NCI-H82 treated with DMSO at 0.1 percent for 48 hours (cell line): ENCODE data around the gene INKA1.

ENCODE experiments used
- DNase-seq: peaks from one replicate; lab custom pipeline; 2025; ENCODE audit not compliant: unreplicated experiment; lab: John Stamatoyannopoulos, UW

Gene INKA1

DNA sequence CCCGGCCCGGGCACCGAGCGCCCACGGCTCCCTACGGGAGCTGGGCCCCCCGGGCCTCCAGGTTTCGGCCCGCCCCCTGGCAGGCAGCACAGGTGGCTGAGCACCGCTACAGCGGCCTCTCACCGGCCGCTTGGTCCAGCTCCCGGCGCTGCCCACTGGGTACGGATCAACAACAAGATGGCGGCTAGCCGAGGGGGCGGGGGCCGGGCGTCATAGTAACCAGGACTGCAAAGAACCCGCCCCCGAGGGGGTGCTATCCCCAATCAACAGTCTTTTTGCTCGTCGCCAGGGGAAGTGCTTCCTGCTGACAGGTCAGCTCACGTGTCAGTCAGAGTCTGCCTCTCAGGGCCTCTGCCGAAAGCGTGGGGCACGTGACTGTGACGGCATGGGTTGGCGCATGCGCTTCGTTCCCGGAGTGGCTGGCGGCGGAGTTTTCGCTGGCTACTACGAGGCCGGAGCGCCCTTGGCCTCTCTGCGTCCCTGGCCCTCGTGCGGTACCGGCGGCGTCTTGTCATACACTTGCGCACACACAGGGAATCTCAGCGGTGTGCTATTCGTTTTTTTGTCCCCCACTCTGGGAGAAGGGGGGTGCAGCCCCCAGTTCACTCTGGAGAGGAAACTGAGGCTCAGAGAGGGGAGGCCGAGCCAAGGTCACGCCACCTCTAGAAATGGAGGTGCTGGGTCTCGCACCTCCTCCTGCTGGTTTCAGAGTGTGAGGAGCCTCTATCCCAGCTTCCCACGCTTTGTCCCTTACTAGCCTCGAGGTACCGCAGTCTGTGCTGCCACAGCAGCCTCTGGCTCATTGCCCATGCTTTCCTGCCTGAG, 16.5 kb upstream of the INKA1 start, which contains the start of gene IP6K1:
TSS of gene IP6K1 (minus strand) at position 186 of the 825 bp plus-strand sequence. CDS start 38,502 bp downstream, outside the sequence.
- peak; percentile 97 for DNase-seq

DNA sequence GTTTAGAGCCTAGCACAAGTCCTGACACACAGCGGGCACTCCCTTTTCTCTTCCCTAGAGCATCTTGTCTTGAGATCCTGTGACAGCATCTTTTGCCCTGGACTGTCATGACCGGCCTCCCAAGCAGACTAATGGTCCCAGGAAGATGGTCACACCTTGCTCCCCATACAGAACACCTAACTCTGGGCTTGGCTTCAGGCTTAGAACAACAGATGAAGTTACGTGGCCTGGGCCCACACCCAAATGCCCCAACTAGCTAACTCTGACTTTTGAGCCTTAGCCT, 15.9 kb upstream of the INKA1 start:
- DNase-seq, result no peak

DNA sequence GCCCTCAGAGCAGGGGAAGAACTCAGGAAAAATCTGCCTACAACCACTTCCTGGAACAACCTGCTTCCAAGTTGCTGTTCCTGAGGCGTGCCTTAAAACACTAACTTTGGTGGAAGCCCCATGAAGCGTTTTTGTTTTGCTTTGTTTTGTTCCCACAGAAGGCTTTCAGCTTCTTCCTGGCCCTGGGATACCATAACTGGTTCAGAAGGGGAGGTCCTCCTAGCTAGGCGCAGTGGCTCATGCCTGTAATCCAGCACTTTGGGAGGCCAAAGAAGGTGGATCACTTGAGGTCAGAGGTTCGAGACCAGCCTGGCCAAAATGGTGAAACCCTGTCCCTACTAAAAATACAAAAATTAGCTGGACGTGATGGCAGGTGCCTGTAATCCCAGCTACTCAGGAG, 15.5 kb upstream of the INKA1 start:
- no peak for DNase-seq

DNA sequence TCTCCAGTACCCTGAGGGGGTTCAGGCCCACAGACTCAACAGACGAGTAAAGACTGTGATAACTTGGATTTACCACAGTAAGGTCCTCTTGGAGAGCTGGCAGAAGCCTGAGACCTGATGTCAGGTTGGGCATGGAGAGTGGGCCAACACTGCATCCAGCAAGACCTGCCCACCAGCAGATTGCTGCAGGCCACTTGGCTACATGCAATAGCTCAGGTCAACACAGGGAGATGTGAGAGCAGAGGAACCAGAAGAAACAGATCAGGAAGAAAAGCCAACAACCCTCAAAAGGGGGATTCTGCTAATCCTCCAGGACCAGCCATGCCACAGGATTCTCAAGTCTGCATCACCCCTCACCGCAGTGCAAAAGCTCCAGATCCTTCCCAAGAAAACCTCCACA, 15.0 kb upstream of the INKA1 start:
- DNase-seq, result no peak

DNA sequence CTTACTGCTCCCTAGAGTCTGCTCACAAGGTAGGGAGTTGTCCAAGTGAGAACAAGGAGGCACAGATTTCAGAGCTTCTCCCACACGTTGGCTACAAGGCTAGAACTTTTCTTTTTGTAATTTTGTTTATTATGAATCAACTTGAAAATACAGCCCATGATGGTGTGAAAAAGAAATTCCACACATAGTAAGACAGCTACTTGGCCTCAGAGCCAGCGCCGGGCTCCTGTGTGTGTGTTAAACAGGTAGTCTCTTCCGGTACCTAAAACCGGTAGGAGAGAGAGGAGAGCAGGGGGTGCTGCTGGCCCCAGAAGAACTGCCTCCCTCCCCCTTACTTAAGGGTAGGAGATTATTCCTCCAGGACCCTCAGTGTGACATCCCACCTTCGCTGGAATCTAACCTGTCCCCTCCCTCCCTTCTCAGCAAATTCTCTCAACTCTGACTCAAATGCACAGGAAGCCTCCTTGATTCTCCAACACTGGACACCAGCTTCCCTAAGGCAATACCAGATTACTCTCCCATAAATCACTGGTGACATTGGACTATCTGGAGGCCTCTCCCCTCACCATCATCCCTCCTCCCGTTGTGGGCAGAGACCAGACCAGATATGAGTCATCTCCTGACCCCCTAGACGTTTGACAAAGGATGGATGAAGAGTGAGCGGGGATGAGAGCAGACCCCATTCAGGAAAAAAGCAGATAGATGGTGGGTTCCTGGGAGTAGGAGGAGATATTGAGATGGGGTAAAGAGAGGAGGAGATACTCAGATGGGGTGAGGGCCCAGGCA, 12.2 kb upstream of the INKA1 start:
- no peak for DNase-seq

DNA sequence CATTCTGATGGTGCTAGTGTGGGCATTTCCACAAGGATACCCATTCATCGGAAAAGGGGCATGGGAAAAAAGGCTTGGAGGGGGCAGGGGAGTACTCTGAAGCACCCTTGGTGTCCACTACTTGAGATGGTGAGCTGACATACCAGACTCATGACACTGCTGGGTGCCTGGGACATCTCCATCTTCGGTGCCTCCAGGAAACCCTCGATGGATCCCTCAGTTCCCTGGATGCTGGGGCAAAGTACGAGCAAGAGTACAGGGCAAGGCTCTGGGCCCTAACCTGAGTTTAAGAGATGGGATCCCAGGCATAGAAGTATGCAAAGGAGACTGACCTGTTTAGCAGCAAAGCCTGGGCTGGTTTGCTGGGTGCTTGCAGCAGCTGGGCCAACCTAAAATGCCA, 11.5 kb upstream of the INKA1 start:
- no peak for DNase-seq

DNA sequence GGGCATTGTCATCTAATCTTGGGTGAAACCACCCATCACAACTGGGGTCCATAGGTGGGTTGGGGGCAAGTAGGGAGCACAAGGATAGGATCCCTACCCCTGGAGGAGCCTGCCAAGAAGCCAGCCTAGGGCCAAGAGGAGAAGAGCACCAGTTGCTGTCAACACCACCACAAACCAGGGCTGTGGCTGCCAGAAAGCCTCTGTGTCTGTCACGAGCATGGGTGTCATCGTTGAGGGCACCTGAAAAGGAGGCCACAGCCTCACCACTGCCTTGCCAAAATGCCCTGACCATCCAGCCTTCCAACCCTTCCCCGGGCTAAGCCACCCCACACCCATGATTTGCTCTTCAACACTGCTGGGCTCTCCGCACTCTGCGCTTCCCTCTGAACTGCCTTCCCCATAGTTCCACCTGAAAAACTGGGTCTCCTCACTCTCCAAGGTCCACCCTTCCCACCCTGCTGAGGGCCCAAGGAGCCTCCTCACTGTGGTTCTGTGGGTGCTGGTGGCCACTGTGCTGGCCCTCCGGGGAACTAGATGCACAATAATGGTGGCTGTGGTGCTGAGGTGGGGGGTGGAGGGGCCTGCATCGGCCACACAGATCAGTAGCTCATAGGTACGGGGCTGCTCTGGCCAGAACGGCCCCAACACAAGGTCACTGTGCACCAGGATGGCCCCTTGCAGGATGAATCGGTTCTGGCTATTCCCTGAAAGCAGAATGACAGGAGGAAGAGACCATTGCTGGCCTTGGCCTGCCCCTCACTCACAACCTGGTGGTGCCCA, 10.5 kb upstream of the INKA1 start:
- DNase-seq, result no peak

DNA sequence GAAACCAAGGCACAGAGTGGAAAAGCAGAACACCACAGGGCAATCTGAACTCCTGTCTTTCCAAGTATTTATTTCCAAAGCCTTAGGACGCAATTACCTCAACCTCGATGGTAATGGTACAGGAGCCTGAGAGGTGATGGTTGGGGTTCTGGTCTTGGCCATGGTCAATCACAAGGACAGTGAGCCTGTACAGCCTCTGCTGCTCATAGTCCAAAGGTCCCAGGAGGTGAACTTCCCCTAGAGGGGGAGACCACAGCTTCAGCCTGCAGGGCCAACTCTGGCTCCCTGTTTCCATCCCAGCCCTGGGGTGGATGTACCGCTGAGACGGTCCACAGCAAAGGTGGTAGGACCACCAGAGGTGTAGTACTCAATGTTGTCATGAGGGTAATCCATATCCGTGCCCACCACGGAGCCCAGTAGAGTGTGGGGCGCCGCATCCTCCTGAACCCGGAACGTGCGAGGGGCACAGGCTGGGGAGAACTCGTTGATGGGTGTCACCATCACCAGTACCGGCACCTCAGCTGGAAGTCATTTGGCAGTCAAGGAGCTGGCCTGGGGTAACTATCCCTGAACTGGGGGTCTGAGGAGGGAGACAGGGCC, 9.5 kb upstream of the INKA1 start:
- DNase-seq, result no peak

DNA sequence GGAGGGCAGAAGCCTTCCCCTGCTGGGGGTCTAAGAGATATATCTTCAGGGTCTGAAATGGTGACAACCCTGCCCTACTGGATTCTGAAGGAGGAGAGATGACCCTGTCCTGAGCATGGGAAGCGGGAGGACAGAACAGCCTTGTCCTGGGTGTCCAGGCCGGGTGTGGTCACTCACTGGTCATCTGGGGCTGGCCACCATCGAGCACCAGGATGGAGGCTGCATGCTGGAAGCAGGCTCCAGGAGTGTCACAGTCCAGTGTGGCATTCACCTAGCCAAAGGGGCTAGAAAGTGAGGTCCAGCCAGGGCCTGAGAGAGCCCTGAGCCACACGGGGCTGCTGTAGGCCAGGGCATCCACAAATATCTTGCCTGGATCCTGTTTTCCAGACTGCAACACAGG, 8.6 kb upstream of the INKA1 start:
- no peak for DNase-seq

DNA sequence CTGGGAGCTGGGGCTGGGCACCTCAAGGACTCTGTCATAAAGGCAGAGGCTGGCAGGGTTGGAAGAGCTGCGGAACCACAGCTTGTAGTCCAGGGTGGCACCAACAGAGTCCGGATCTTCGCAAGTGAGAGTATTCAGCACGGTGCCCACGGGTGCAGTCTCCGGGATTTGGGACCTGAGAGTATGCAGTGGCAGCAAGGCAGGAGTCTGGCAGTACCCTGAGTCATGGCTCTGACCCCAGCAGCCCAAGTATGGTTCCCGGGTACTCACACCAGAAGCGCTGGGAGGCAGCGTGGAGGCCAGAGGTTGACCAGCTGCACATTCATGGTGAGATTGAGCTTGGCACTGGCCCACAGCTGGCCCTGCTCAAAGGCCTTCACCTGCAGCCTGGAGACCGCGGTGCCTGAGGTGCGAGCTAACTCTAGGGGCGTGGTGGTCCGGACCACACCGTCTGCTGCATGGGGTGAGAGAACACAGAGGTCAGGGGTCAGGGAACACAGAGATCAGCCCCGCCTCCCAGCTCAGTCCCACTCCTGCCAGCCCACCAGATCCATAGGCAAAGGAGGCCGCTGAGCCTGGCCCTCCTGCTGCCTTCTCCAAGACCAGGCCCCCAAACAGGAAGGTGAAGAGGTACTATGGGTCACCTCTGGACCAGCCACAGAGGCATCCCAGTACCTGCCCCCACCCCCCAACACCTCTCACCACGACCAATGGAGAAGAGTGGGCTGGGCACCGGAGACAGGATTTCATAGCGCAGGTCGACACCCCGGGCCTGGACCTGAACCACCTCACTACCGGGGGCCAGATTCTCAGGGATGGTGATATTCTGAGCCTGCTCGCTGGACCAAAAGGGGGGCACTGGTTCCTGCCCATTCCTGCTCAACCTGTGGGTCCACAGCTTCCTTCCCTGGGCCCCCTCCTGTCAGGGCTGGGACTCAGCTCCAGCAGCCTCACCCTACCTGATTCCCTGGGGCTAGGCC, 7.8 kb upstream of the INKA1 start:
- no peak for DNase-seq

DNA sequence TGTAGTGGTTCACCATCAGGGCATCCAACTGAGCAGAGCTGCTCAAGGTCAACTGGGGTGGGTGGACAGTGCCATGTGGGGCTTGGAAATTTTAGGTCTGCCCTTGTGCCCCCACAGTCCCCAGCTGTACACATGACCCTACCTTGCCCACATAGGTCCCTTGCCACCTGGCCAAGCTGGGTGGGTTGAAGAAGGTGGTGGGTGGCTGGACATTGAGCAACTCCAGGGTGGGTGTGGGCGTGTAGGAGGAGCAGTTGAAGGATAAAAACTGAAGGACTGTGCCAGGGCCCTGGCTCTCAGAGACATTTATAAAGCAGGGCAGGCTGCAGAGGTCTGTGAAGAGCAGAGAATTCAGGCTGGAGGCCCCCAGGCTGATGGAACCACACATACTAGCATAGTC, 4.0 kb upstream of the INKA1 start:
- no peak for DNase-seq

DNA sequence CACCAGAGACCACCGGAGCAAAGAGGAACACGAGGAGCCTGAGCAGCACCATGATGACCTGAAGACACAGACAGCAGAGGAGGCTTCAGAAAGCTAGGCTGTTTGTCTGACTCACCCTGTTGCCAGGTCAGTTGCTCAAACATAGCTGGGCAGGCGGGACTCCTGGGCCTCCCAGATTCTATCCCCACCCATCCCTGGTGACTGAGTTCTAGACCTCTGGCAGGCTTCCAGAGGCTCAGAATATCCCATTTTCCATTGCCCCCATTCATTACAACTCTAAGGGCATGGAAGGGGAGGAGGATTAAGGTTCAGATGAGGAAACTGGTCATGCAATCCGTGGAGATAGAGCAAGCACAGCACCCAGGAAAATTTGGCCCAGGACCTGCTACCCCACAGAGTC, 3.3 kb upstream of the INKA1 start, which contains the start of gene CDHR4:
TSS of gene CDHR4 (minus strand) at position 113 of the 400 bp plus-strand sequence. CDS start at position 52, 61 bp downstream.
- no peak for DNase-seq

DNA sequence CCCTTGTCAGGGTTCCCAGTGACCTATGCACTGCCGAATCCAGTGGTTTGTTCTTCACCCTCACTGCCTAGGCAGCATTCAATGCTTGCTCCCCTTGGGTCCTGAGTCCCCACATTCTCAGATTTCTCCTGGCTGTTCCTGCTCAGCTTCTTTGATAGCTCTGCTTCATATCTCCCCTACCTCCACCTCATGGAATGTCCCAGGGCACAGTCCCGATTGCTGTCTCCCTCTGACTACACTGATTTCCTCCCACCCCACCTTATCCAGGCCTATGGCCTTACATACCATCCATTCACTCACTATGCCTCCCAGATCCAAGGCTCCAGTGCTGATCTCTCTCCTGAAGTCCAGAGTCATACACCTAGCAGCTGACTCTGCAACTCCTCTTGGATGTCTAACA, 1.9 kb upstream of the INKA1 start:
- DNase-seq, result no peak

DNA sequence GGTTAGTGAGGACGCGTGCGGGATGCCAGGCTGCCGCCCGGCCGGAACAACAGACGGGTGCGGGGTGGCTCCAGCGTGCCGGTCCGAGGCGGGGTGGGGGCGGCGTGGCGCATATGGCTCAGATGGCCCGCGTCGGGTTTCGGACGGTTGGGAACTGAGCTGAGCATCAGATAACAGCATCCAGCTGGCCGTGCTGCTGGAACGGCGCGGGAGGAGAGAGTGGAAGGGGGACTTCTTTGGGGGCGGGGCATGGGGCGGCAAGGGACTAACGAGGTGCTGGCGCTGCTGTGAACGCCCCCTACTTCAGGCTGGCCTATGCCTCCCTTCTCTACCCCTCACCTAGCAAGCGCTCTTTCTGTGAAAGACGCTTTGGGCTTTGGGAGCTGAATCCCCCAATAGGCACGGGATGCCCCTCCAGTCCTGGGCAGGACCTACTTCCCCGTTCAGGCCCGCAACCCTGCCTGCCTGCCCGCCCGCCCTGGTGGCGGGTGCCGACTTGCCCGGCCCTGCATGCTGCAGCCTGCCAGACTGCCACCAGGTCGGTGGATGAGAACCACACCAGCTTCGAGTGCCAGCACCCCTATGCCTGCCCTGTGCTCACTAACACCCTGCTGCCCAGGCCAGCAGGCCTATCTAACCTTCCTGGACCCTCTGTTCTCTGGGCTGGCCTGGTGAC, 542 bp downstream of the INKA1 start:
- no peak for DNase-seq

DNA sequence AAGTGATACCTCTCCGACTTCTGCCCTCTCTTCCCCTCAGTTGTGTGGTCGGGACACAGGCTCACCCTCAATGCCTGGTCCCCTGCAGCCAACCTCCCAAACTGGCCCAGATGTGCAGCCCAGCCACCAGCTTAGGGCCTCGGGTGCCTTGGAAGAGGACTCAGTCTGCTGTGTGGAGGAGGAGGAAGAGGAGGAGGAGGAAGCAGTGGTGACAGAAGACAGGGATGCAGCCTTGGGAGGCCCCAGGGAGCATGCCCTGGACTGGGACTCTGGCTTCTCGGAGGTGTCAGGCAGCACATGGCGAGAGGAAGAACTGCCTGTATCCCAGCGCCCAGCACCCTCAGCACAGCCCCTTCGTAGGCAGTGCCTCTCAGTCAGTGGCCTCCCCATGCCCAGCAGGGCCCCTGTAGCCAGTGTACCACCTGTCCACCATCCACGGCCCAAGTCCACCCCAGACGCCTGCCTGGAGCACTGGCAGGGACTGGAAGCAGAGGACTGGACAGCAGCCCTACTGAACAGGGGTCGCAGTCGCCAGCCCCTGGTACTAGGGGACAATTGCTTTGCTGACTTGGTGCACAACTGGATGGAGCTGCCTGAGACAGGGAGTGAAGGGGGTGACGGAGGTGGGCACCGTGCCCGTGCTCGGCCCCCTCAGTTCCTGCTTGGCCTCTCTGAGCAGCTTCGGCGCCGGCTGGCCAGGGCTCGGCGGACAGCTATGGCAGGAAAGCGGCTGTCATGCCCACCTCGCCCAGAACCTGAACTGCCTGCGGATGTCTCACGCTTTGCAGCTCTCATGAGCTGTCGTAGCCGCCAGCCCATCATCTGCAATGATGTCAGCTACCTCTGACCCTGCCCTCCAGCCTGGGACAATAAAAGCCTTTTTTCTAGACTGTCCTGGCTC, 1.3 kb downstream of the INKA1 start:
- no peak for DNase-seq

DNA sequence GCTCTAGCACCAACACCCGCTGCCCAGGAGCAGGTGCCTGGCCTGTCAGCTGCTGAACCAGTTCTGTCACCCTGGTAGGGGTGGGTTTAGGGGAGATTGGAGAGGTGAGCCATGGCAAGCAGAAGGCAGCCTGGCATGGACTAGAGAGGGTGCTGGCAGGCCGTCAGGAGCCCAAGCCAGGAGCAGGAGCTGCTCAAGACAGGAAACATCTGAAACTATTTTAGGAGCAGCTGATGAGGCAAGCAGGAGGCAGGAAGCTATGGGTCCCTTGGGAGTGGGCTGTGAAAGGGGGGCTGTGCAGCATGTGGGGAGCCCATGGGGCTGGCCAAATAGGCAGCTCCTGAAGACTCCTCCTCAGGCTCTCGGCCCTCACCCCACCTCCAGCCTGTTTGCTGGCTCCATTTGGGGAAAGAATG, 2.3 kb downstream of the INKA1 start:
- DNase-seq, result no peak

DNA sequence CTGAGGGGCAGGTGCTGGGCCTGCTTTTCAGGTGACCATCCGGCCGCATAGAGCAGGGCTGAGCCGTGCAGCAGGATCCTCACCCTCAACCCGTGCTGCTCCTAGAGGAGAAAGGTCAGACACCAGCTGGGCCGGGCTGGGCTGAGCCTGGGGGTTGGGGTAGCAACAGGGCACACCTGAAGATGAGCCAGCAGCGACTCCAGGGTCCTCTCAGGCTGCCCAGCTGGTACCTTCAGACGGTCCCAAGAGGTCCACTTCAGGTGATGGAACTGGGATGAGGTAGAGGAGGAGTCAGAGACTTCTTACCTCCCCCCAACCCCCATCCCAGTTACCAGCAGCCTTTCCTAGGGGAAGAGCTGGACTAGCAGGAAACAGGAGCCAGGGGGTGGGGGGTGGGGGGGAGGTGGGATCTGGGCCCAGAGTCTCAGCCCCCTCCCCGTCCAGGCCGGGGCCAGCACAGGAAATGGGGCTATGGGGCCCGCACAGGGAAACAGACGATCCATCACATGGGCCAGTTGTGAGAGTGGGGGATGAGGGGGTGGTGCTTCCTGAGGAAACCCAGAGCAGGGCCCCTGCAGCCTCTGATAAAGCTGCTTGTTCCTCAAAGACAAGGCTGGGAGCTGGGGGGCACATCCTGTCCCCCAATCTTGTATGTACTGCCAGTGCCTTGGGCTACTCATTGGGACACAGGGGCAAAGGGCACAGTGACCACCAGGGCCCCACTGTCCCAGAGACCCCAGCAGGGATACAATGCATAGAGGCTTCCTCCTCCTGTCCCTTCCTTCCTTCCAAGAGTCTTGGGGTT, 3.0 kb downstream of the INKA1 start:
- no peak for DNase-seq

DNA sequence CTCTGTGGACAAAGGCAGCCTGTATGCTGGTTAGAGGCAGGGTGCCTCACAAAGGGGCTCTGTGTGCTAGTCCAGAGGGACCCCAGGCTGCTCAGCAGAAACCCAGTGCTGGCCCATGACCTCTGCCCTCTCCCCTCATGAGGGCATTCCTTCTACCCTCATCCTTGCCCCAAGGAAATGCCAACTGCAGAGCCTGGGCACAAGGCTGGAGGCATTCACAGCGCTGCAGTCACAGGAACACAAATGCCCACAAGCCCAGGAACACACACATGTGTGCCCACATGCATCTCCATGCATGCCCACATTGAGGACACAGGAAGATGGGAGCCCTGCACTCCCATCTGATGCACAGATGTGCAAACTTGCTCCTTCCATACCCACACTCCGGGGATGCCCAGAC, 3.8 kb downstream of the INKA1 start:
- DNase-seq, result no peak
